NCI-H128 (cell line): Measurements from ENCODE around the gene ANKRD65.
"Not testable (repeated sequence)": the region's sequence is repeated elsewhere in the genome, so short reads cannot be mapped to it uniquely, and the experiment has no call there.

Experiments
- DNase-seq: peaks from one replicate; lab custom pipeline; 2025; ENCODE audit not compliant: unreplicated experiment; lab: John Stamatoyannopoulos, UW

Gene ANKRD65

GRCh38 chr1:1399187-1399871 is 21.7 kb downstream of the ANKRD65 start, which contains the start of gene CCNL2:
Gene CCNL2, minus strand, starts transcription at chr1:1399335. Its CDS starts 29 bp downstream, at chr1:1399306.
- DNase-seq: peak; percentile 98

- DNase-seq: no peak
Measured at GRCh38 chr1:1398677-1399186, 22.3 kb downstream of the ANKRD65 start.

GRCh38 chr1:1397839-1398523 is 23.1 kb downstream of the ANKRD65 start:
- DNase-seq: no peak

GRCh38 chr1:1395166-1395565 is 25.9 kb downstream of the ANKRD65 start:
- no peak for DNase-seq

GRCh38 chr1:1394116-1394515 is 27.0 kb downstream of the ANKRD65 start:
- DNase-seq: no peak

- DNase-seq: no peak
Measured at GRCh38 chr1:1393428-1393827, 27.6 kb downstream of the ANKRD65 start.

GRCh38 chr1:1393014-1393413 is 28.1 kb downstream of the ANKRD65 start:
- no peak for DNase-seq

- DNase-seq: no peak
Measured at GRCh38 chr1:1391225-1391624, 29.9 kb downstream of the ANKRD65 start.

GRCh38 chr1:1390675-1391074 is 30.4 kb downstream of the ANKRD65 start:
- DNase-seq: no peak

GRCh38 chr1:1388078-1388472 is 33.0 kb downstream of the ANKRD65 start:
- DNase-seq: no peak

- DNase-seq: no peak
Measured at GRCh38 chr1:1387098-1388077, 33.7 kb downstream of the ANKRD65 start.

GRCh38 chr1:1385931-1386330 is 35.1 kb downstream of the ANKRD65 start:
- DNase-seq: no peak

GRCh38 chr1:1385339-1385738 is 35.7 kb downstream of the ANKRD65 start:
- DNase-seq: not testable (repeated sequence)

GRCh38 chr1:1381294-1381693 is 39.8 kb downstream of the ANKRD65 start:
- no peak for DNase-seq

GRCh38 chr1:1380860-1381259 is 40.2 kb downstream of the ANKRD65 start:
- DNase-seq: no peak

- no peak for DNase-seq
Measured at GRCh38 chr1:1377540-1378205, 43.4 kb downstream of the ANKRD65 start.

- no peak for DNase-seq
Measured at GRCh38 chr1:1376551-1377226, 44.4 kb downstream of the ANKRD65 start.

GRCh38 chr1:1374929-1375662 is 46.0 kb downstream of the ANKRD65 start, which contains the start of gene AURKAIP1:
Gene AURKAIP1, minus strand, starts transcription at chr1:1375207. Its CDS starts 451 bp downstream, at chr1:1374756.
- peak; percentile 100 for DNase-seq

- no peak for DNase-seq
Measured at GRCh38 chr1:1374589-1374928, 46.5 kb downstream of the ANKRD65 start.
